Mucosa of rectum (tissue), 2 donors: ENCODE results near the gene FAM124B.

ENCODE experiments used
- H3K27ac ChIP-seq, 2 donors: one replicate each; pipeline ENCODE4 v1.7.0; 2013; ENCODE audit warnings: inconsistent platforms in 2 of 2, low read depth in 2 of 2, low read length in 2 of 2
- H3K27me3 ChIP-seq, 2 donors: one replicate each; pipeline ENCODE4 v1.7.0; 2013; ENCODE audit warnings: low read length in 2 of 2; ENCODE audit not compliant: control insufficient read depth in 2 of 2, insufficient read depth in 2 of 2
- H3K36me3 ChIP-seq, 2 donors: one replicate each; pipeline ENCODE4 v1.7.0; 2013; ENCODE audit warnings: low read length in 2 of 2; ENCODE audit not compliant: control insufficient read depth in 2 of 2, insufficient read depth in 2 of 2
- H3K4me1 ChIP-seq, 2 donors: one replicate each; pipeline ENCODE4 v1.7.0; 2013; ENCODE audit warnings: low read length in 2 of 2, mild to moderate bottlenecking in 1 of 2; ENCODE audit not compliant: control insufficient read depth in 2 of 2, insufficient read depth in 2 of 2
- H3K4me3 ChIP-seq, 2 donors: one replicate each; pipeline ENCODE4 v1.7.0; 2013; ENCODE audit warnings: low read length in 2 of 2
- H3K9ac ChIP-seq, 2 donors: one replicate each; pipeline ENCODE4 v1.7.0; 2013; ENCODE audit warnings: low read length in 2 of 2, low read depth in 1 of 2, mild to moderate bottlenecking in 1 of 2
- H3K9me3 ChIP-seq, 2 donors: one replicate each; pipeline ENCODE4 v1.7.0; 2013; ENCODE audit warnings: low read length in 2 of 2; ENCODE audit not compliant: control insufficient read depth in 2 of 2
- donor health status: healthy.
- donor health status: Normal muscosa, but diverticular disease.

The FAM124B gene

GRCh38 chr2:224416656-224417360 lies 14.9 kb upstream of the FAM124B start:
- H3K27me3 ChIP-seq = no peaks in the 10 kb centered on the region
- H3K4me1 ChIP-seq = no peaks in the 10 kb centered on the region
- H3K36me3 ChIP-seq = no peaks in the 10 kb centered on the region
- H3K27ac ChIP-seq = no peak overlapping the region
- H3K9ac ChIP-seq = no peak overlapping the region
- H3K9me3 ChIP-seq = no peaks in the 10 kb centered on the region
- no peak overlapping the region for H3K4me3 ChIP-seq

GRCh38 chr2:224413381-224413780 lies 11.5 kb upstream of the FAM124B start:
- H3K27ac ChIP-seq = no peak overlapping the region
- no peak overlapping the region for H3K9ac ChIP-seq
- H3K4me3 ChIP-seq = no peak overlapping the region
- H3K4me1 ChIP-seq = no peaks in the 10 kb centered on the region
- H3K9me3 ChIP-seq = no peaks in the 10 kb centered on the region
- no peaks in the 10 kb centered on the region for H3K36me3 ChIP-seq
- H3K27me3 ChIP-seq = no peaks in the 10 kb centered on the region

- H3K27me3 ChIP-seq = no peaks in the 10 kb centered on the region
- no peaks in the 10 kb centered on the region for H3K4me1 ChIP-seq
- H3K4me3 ChIP-seq = no peak overlapping the region
- no peaks in the 10 kb centered on the region for H3K36me3 ChIP-seq
- peak overlapping the region; percentile 27 to 39 for H3K27ac ChIP-seq
- H3K9ac ChIP-seq = no peak overlapping the region
- H3K9me3 ChIP-seq = no peaks in the 10 kb centered on the region
Measured at GRCh38 chr2:224412141-224413015, 10.5 kb upstream of the FAM124B start.

DNA sequence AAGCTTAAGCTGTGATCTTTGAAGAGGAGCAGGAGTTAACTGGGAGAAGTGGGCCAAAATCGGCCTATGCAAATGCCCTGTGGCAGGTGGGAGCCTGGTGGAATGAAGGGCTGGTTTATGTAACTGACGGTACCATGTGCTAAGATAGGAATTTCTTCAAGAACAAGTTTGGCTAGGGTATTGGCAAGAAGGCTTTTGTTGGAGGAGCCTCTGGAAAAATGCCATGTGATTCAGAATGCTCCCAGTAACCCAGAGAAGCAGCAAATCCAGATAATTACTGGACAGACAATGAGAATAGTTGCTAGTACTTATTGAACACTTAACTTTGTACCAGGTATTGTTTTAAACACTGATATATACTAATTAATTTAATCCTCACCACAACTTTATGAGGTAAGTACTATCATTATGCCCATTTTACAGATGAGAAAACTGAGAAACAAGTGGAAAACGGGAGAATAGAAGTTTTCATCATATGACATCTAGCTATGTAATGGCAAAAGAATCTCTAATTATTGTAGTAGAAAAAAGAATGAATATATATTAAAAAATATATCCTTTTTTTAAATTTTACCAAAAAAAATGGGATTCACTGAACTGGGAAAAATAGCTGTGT lies 9.1 kb upstream of the FAM124B start:
- Histone ChIP-seq H3K27ac (no peak overlapping the region), H3K4me1 (no peaks in the 10 kb centered on the region), H3K9ac (no peak overlapping the region), H3K27me3 (no peaks in the 10 kb centered on the region), H3K36me3 (no peaks in the 10 kb centered on the region), H3K9me3 (no peaks in the 10 kb centered on the region), H3K4me3 (no peak overlapping the region)

GRCh38 chr2:224408676-224409075 lies 6.8 kb upstream of the FAM124B start:
- Histone ChIP-seq H3K27me3 (no peaks in the 10 kb centered on the region), H3K9ac (no peak overlapping the region), H3K9me3 (no peaks in the 10 kb centered on the region), H3K4me1 (no peaks in the 10 kb centered on the region), H3K4me3 (no peak overlapping the region), H3K36me3 (no peaks in the 10 kb centered on the region), H3K27ac (no peak overlapping the region)

- Histone ChIP-seq H3K27me3 (no peaks in the 10 kb centered on the region), H3K9ac (no peak overlapping the region), H3K27ac (no peak overlapping the region), H3K9me3 (no peaks in the 10 kb centered on the region), H3K4me3 (no peak overlapping the region), H3K4me1 (no peaks in the 10 kb centered on the region), H3K36me3 (no peaks in the 10 kb centered on the region)
Measured at GRCh38 chr2:224407241-224407701, 5.4 kb upstream of the FAM124B start.

- Histone ChIP-seq H3K36me3 (no peaks in the 10 kb centered on the region), H3K9me3 (no peaks in the 10 kb centered on the region), H3K27ac (no peak overlapping the region), H3K4me1 (peaks cover 0 to 3% of the 10 kb centered on the region in 2 donors), H3K9ac (no peak overlapping the region), H3K4me3 (no peak overlapping the region), H3K27me3 (no peaks in the 10 kb centered on the region)
Measured at GRCh38 chr2:224405841-224406370, 4.0 kb upstream of the FAM124B start.

DNA sequence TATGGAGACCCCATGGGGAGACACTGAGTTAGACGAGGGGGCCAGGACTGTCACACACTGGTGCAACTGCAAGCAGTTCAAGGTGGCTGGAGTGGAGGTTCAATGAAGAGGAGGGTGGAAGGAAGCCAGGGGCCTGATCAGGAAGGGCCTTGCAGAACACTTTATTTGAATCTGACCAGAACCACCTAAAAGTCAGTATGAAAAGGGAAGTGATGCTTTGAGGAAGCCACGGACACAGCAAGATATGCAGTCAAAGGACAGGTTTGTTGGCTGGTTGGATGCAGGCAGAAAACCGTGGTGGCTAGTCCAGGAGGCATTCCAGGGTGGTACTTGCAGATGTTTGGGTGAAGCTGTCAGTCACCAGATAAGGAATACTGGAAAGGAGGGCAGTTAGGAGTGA lies 3.5 kb upstream of the FAM124B start:
- H3K4me3 ChIP-seq = no peak overlapping the region
- H3K9me3 ChIP-seq = no peaks in the 10 kb centered on the region
- no peak overlapping the region for H3K9ac ChIP-seq
- no peaks in the 10 kb centered on the region for H3K36me3 ChIP-seq
- H3K27me3 ChIP-seq = no peaks in the 10 kb centered on the region
- peaks cover 0 to 3% of the 10 kb centered on the region in 2 donors for H3K4me1 ChIP-seq
- no peak overlapping the region for H3K27ac ChIP-seq

GRCh38 chr2:224404796-224405195 lies 2.9 kb upstream of the FAM124B start:
- peaks cover 0 to 3% of the 10 kb centered on the region in 2 donors for H3K4me1 ChIP-seq
- H3K4me3 ChIP-seq = no peak overlapping the region
- H3K9me3 ChIP-seq = no peaks in the 10 kb centered on the region

GRCh38 chr2:224403657-224404056 lies 1.8 kb upstream of the FAM124B start:
- Histone ChIP-seq H3K36me3 (no peaks in the 10 kb centered on the region), H3K9me3 (no peaks in the 10 kb centered on the region), H3K27ac (no peak overlapping the region), H3K27me3 (no peaks in the 10 kb centered on the region), H3K9ac (no peak overlapping the region), H3K4me3 (no peak overlapping the region), H3K4me1 (peaks cover 0 to 3% of the 10 kb centered on the region in 2 donors)

More at GRCh38 chr2:224404796-224405195, 2.9 kb upstream of the FAM124B start:
- H3K27me3 ChIP-seq = no peaks in the 10 kb centered on the region
- H3K9ac ChIP-seq = no peak overlapping the region
- H3K27ac ChIP-seq = no peak overlapping the region
- H3K36me3 ChIP-seq = no peaks in the 10 kb centered on the region
